HEK293T (cell line): ENCODE results near the gene PLOD2.

Experiments used
- FOXA1 ChIP-seq: fragments of 450-650 bp; IDR thresholded peaks from 2 replicates; pipeline ENCODE4 v1.6.1; 2016; ENCODE audit warnings: mild to moderate bottlenecking
- PKNOX1 ChIP-seq: fragments of 450-650 bp; IDR thresholded peaks from 2 replicates; pipeline ENCODE4 v1.6.1; 2016

DNA sequence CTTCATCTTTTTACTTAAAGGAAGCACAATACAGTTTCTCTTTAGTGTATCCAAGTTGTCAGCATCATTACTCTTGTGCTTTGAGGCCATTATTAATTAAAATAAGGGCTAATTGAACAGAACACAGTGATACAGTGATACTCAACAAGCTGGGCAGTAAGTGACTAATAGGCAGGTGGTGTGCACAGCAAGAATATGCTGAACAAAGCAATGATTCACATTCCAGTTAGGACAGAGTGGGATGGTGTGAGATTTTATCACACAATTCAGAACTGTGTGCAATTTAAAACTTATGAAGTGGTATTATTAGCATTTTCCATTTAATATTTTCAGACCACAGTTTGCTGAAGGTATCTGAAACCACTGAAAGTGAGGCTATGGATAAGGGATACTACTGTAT is 116.9 kb downstream of the PLOD2 start:
- TF ChIP-seq PKNOX1 = no peak
- no peak for TF ChIP-seq FOXA1
